ENCODE measurements around the gene STK11IP. TPM values are rescaled to one million over a fixed set of nuclear protein-coding genes. Genes with fewer than 3 reads are reported as not detected.
A peak's percentile ranks its signal among the peaks of the same experiment; 100 is the strongest.

The STK11IP gene
- total RNA-seq, 1 donor from 2014 or later, result 32.9 TPM

- Mint-ChIP-seq H3K4me3 (no peak overlapping the region), H3K27me3 (ENCODE audit: low read depth) (no peaks in the 10 kb centered on the region), H3K27ac (ENCODE audit: unreplicated experiment) (no peak overlapping the region), H3K36me3 (ENCODE audit: low read depth) (peaks cover 3% of the 10 kb centered on the region), H3K9me3 (no peaks in the 10 kb centered on the region), H3K4me1 (peaks cover 14% of the 10 kb centered on the region)
- TF ChIP-seq CTCF (conservative IDR thresholded peaks at IDR 0.05), result no peak
- DNase-seq (ENCODE audit: low read depth, low spot score), result no peak
Measured at GRCh38 chr2:219560893-219561178, 36.8 kb upstream of the STK11IP start.

GRCh38 chr2:219561179-219562048 lies 36.2 kb upstream of the STK11IP start:
- Mint-ChIP-seq H3K9me3 (no peaks in the 10 kb centered on the region), H3K36me3 (ENCODE audit: low read depth) (peaks cover 4% of the 10 kb centered on the region)

GRCh38 chr2:219562049-219563020 lies 35.3 kb upstream of the STK11IP start:
- Mint-ChIP-seq H3K4me1 (peaks cover 14% of the 10 kb centered on the region), H3K27ac (ENCODE audit: unreplicated experiment) (peak overlapping the region; percentile 71), H3K36me3 (ENCODE audit: low read depth) (peaks cover 8% of the 10 kb centered on the region), H3K9me3 (no peaks in the 10 kb centered on the region), H3K4me3 (peak overlapping the region; percentile 44), H3K27me3 (ENCODE audit: low read depth) (no peaks in the 10 kb centered on the region)
- DNase-seq (ENCODE audit: low read depth, low spot score), result no peak
- TF ChIP-seq CTCF (conservative IDR thresholded peaks at IDR 0.05), result no peak

More at GRCh38 chr2:219561179-219562048, 36.2 kb upstream of the STK11IP start:
- Mint-ChIP-seq H3K4me1 (peaks cover 14% of the 10 kb centered on the region), H3K4me3 (peak overlapping the region; percentile 13), H3K27ac (ENCODE audit: unreplicated experiment) (peak overlapping the region; percentile 83), H3K27me3 (ENCODE audit: low read depth) (no peaks in the 10 kb centered on the region)
- DNase-seq (ENCODE audit: low read depth, low spot score), result no peak
- no peak for TF ChIP-seq CTCF (conservative IDR thresholded peaks at IDR 0.05)

- Mint-ChIP-seq H3K36me3 (ENCODE audit: low read depth) (peaks cover 8% of the 10 kb centered on the region), H3K4me3 (peak overlapping the region; percentile 10), H3K9me3 (no peaks in the 10 kb centered on the region), H3K4me1 (peaks cover 14% of the 10 kb centered on the region), H3K27me3 (ENCODE audit: low read depth) (no peaks in the 10 kb centered on the region), H3K27ac (ENCODE audit: unreplicated experiment) (no peak overlapping the region)
- no peak for DNase-seq (ENCODE audit: low read depth, low spot score)
- no peak for TF ChIP-seq CTCF (conservative IDR thresholded peaks at IDR 0.05)
Measured at GRCh38 chr2:219563271-219563928, 34.3 kb upstream of the STK11IP start.

Measured in neural crest cell (in vitro differentiated cells).